GM12878 (cell line): ENCODE data around the gene IL34. TPM values are rescaled to one million over a fixed set of nuclear protein-coding genes. Genes with fewer than 3 reads are reported as not detected.

Experiments
- ATAC-seq: fragments of 200-7000 bp; cut with Tn5 transposase; 3 replicates; pipeline ENCODE4 v1.9.1; 2020; ENCODE audit warnings: mild to moderate bottlenecking, moderate library complexity
- BruUV-seq: library from RNA; stranded (reverse); fragments of 400-500 nt; replicated peaks from 2 replicates; lab custom pipeline; 2021; lab: Mats Ljungman, UMichigan
- CTCF ChIA-PET: fragments of 300-600 bp; sonication (Branson Sonifier 250); formaldehyde crosslinking; extraction: SDS; loops from one replicate; lab custom pipeline; 2021; ENCODE audit warnings: inconsistent platforms; lab: Yijun Ruan, JAX
- POLR2A ChIA-PET: fragments of 350-600 bp; formaldehyde crosslinking; extraction: SDS; loops from one replicate; lab custom pipeline; 2021; ENCODE audit warnings: inconsistent platforms; lab: Charles Lee
- RAD21 ChIA-PET: fragments of 300-600 bp; sonication (Branson Sonifier 250); formaldehyde crosslinking; loops from one replicate; lab custom pipeline; 2023; ENCODE audit warnings: antibody characterized with exemption; ENCODE audit not compliant: unreplicated experiment; lab: Charles Lee
- SMC1A ChIA-PET: fragments of 300-600 bp; sonication (Branson Sonifier 250); formaldehyde crosslinking; loops from one replicate; lab custom pipeline; 2023; ENCODE audit not compliant: unreplicated experiment, uncharacterized antibody; lab: Charles Lee
- DNase-seq: peaks from one replicate; pipeline ENCODE4 v3.0.0-alpha.2; 2011; ENCODE audit warnings: low read depth, low spot score
- FAIRE-seq: peaks from 3 replicates; lab custom pipeline; 2011; peaks lifted over from hg19 to GRCh38; lab: Jason Lieb, UNC
- H2AFZ ChIP-seq: 2 replicates; pipeline ENCODE4 v1.6.0; 2011; ENCODE audit warnings: low read depth, low read length, control low read depth; ENCODE audit not compliant: control insufficient read depth
- H3K27ac ChIP-seq: 2 replicates; pipeline ENCODE4 v1.5.1; 2011; ENCODE audit warnings: control low read depth; ENCODE audit not compliant: control insufficient read depth, insufficient read depth
- H3K27me3 ChIP-seq, 2 experiments: replicated peaks in 1 of 2; 2 replicates each; pipeline versions ENCODE4 v1.6.0 to v1.6.1; 2011; ENCODE audit warnings: low read length in 1 of 2; ENCODE audit not compliant: control insufficient read depth in 2 of 2, insufficient read depth in 2 of 2
- H3K36me3 ChIP-seq, 2 experiments: 2 replicates each; pipeline ENCODE4 v1.5.1; 2011; ENCODE audit warnings: low read length in 1 of 2; ENCODE audit not compliant: control insufficient read depth in 2 of 2, insufficient read depth in 2 of 2
- H3K4me1 ChIP-seq: 2 replicates; pipeline ENCODE4 v1.6.1; 2011; ENCODE audit warnings: mild to moderate bottlenecking, low read length, moderate library complexity, mixed read lengths; ENCODE audit not compliant: control insufficient read depth, insufficient read depth
- H3K4me2 ChIP-seq: 2 replicates; pipeline ENCODE4 v1.6.0; 2011; ENCODE audit warnings: control low read depth; ENCODE audit not compliant: control insufficient read depth, insufficient read depth
- H3K4me3 ChIP-seq: fragments of 200-600 bp; sonication (generic); 2 replicates; pipeline ENCODE4 v1.5.1; 2016
- H3K79me2 ChIP-seq: 2 replicates; pipeline ENCODE4 v1.6.0; 2011; ENCODE audit warnings: low read length; ENCODE audit not compliant: control insufficient read depth, insufficient read depth
- H3K9ac ChIP-seq: 2 replicates; pipeline ENCODE4 v1.8.0; 2011; ENCODE audit warnings: low read length, control low read depth, mixed read lengths; ENCODE audit not compliant: control insufficient read depth, insufficient read depth
- H3K9me3 ChIP-seq: replicated peaks from 3 replicates; pipeline ENCODE4 v1.5.1; 2011; ENCODE audit warnings: mild to moderate bottlenecking, low read length; ENCODE audit not compliant: control insufficient read depth, insufficient read depth
- H4K20me1 ChIP-seq: 2 replicates; pipeline ENCODE4 v1.6.0; 2011; ENCODE audit not compliant: control insufficient read depth, insufficient read depth
- CHD2 ChIP-seq: IDR thresholded peaks from 2 replicates; pipeline ENCODE4 v1.6.1; 2011; ENCODE audit warnings: low read depth, low read length, improper control_type of control experiment, borderline replicate concordance
- HDAC2 ChIP-seq: fragments of 200-600 bp; sonication (generic); IDR thresholded peaks from 2 replicates; pipeline ENCODE4 v1.6.1; 2017
- IKZF2 ChIP-seq, 2 experiments: fragments of 450-650 bp; IDR thresholded peaks; 2 replicates each; pipeline ENCODE4 v1.6.1; 2017; ENCODE audit warnings: mild to moderate bottlenecking in 2 of 2, moderate library complexity in 2 of 2
- IRF4 ChIP-seq: IDR thresholded peaks from 2 replicates; pipeline ENCODE4 v1.6.1; 2011; ENCODE audit warnings: low read depth, low read length
- NFYA ChIP-seq: IDR thresholded peaks from 2 replicates; pipeline ENCODE4 v1.6.1; 2011; ENCODE audit warnings: low read depth, mild to moderate bottlenecking, low read length, improper control_type of control experiment, borderline replicate concordance
- RAD51 ChIP-seq: fragments of 450-650 bp; IDR thresholded peaks from 2 replicates; pipeline ENCODE4 v1.6.1; 2016; ENCODE audit warnings: moderate library complexity, mild to moderate bottlenecking, inconsistent platforms
- RELA ChIP-seq: fragments of 450-650 bp; IDR thresholded peaks from 2 replicates; pipeline ENCODE4 v1.8.0; 2014; ENCODE audit warnings: borderline replicate concordance; ENCODE audit not compliant: partially characterized antibody
- TCF12 ChIP-seq: IDR thresholded peaks from 2 replicates; pipeline ENCODE4 v1.6.1; 2011; ENCODE audit warnings: low read depth, mild to moderate bottlenecking, low read length
- ZNF622 ChIP-seq: fragments of 450-650 bp; IDR thresholded peaks from 2 replicates; pipeline ENCODE4 v1.6.1; 2017; ENCODE audit warnings: mild to moderate bottlenecking, inconsistent platforms
- WGBS: methylation state at CpG from one replicate; pipeline ENCODE4 v1.1.6; 2016; ENCODE audit warnings: low lambda C conversion rate; ENCODE audit not compliant: insufficient replicate concordance, insufficient coverage; ENCODE audit errors: missing lambda C conversion rate; 5-methylcytosine and 5-hydroxymethylcytosine counted together
- in situ Hi-C: fragments of 300-500 bp; cut with MboI; formaldehyde crosslinking; loops from 9 replicates; pipeline ENCODE4 v1.14.3; 2018; ENCODE audit warnings: mixed read lengths
- intact Hi-C: fragments of 100-400 bp; cut with micrococcal nuclease; formaldehyde crosslinking; loops from one replicate; pipeline ENCODE4 v1.14.2; 2022; ENCODE audit not compliant: unreplicated experiment
- polyA plus RNA-seq, 11 experiments: library from polyadenylated mRNA; depleted of rRNA in 4 of 11; unstranded in 6 of 11; stranded (reverse) in 5 of 11; fragments of >200 nt; fragmentation: Nextera tagmentation in 4 of 11; fragmentation: Illumina TruSeq in 1 of 11; extraction: Ambion mirVana in 4 of 11; extraction: Trizol in 1 of 11; gene quantifications; 1 replicate in 1 of 11; 2 replicates in 10 of 11; pipeline versions ENCODE4 v1.2.1 to v1.2.3, GENCODE V29; 2011 to 2016; ENCODE audit warnings: inconsistent platforms in 2 of 11, missing spikeins in 2 of 11, low read depth in 1 of 11
- total RNA-seq, 4 experiments: library from RNA; depleted of rRNA in 3 of 4; stranded (reverse); fragments of >200 nt in 3 of 4; fragmentation: Illumina TruSeq in 1 of 4; extraction: Trizol in 1 of 4; gene quantifications; 2 replicates each; pipeline versions ENCODE4 v1.2.1 to v1.2.3, GENCODE V29; 2013 to 2021
- TF ChIP-seq, protein P1 (sequence below): IDR thresholded peaks from 2 replicates; pipeline ENCODE4 v1.6.1; 2011; ENCODE audit warnings: borderline replicate concordance, low read depth, mild to moderate bottlenecking, moderate library complexity, low read length; ENCODE audit not compliant: insufficient read depth, poor library complexity, severe bottlenecking
- TF ChIP-seq, protein P2 (sequence below): fragments of 450-650 bp; formaldehyde crosslinking; IDR thresholded peaks from 2 replicates; pipeline ENCODE4 v1.5.0; 2022; ENCODE audit warnings: mild to moderate bottlenecking, missing genetic modification characterization
- TF ChIP-seq, protein P3 (sequence below): fragments of 150-350 bp; IDR thresholded peaks from 2 replicates; pipeline ENCODE4 v1.6.1; 2016; ENCODE audit warnings: low read depth, low read length

IL34 gene
- total and polyA plus RNA-seq, 10 of the 15 experiments (the other 5 are each of a cell fraction or from before 2014, with no cell fraction given), result 0.27 to 0.40 TPM; not detected in 8

DNA sequence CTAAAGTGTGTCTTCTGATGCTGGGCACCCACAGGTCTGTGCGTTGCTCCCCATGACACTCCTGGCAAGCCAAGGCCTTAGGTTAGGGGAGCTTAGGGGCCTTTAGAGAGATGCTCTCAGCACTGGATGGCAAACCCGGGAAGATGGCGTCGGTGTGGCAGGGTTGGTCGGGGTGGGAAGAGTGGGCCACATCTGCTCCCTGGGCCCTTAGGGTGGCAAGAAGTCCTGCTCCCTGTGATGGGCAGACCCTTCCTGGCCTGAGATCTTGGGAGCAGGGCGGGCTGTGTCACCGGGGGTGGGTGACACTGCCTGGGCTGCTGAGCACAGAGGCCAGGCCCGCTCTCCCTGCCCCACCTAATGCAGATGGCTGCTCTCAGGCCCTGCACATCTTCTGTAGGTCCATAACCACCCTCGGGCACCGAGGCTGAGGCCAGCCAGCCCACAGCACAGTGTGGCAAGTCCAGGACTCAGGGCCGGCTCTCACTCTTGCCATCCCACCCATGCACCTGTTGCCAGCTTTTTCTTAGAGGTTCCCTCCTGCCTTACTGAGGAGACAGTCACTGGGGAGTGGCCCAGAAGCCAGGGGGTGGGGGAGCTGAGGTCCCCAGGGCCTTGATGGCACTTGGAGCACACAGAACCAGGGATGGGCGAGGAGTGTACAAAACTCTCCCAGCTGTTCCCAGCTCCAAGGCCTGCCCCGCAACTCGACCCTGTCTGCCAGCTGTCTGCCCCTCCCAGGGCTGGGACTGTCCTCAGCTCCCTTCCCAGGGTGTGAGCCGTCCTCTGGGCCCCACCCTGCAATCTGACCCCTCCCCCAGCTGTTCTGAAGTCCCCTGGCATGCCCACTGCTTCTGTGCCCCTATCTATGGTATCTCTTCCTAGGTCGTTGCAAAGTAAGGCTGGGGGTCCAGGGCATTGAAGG is 43.9 kb downstream of the IL34 start (continued):
- TF ChIP-seq, protein P1, sequence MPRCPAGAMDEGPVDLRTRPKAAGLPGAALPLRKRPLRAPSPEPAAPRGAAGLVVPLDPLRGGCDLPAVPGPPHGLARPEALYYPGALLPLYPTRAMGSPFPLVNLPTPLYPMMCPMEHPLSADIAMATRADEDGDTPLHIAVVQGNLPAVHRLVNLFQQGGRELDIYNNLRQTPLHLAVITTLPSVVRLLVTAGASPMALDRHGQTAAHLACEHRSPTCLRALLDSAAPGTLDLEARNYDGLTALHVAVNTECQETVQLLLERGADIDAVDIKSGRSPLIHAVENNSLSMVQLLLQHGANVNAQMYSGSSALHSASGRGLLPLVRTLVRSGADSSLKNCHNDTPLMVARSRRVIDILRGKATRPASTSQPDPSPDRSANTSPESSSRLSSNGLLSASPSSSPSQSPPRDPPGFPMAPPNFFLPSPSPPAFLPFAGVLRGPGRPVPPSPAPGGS, result no peak
- TF ChIP-seq IKZF2 (IDR thresholded peaks at IDR 0.05) (no peak), HDAC2 (no peak), IRF4 (no peak), NFYA (no peak), TCF12 (no peak)

DNA sequence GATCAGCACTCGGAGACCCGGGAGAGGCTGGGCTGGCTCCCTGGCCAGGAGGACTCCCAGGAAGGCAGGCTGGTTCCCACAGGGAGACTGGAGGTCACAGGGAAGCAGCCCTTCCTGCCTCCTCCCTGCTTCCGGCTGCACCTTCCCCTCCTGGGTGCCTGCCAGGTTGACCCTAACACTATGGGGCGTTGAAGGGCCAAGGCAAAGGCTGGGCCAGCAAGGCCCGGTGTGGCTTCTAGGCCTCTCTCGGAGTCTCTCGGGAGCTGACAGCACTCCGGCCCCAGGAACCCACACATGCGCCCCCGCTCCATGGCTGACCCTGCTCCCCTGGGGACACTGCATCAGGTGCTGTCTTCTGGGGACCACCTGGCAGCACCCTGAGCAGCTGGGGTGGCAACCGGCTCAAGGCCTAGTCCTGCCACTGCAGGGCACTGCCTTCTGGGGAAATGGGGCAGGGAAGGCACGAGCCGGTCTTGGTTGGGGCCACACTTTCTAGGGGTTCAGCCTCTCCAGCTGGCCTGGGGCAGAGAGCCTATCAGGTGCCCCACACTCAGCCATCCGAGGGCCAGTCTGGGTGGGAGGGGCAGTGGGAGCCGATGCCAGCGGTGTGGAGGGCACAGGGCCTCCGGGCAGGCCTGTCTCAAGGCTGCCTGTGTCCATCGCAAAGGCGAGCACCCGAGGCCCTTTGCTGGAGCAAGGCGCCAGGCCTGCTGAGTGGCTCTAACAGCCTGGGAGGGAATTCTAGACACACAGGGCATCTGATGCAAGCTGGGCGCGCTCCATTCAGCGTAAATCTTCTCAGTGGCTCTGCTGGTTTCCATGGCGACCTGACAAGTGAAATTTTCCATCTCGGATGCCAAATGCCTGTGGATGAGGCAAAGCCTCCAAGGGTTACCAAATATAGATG is 45.1 kb downstream of the IL34 start:
- no peak for FAIRE-seq
- CTCF ChIA-PET, result no interaction called here
- TF ChIP-seq CHD2 (no peak), RAD51 (no peak), RELA (no peak), ZNF622 (no peak)
- TF ChIP-seq, protein P2, sequence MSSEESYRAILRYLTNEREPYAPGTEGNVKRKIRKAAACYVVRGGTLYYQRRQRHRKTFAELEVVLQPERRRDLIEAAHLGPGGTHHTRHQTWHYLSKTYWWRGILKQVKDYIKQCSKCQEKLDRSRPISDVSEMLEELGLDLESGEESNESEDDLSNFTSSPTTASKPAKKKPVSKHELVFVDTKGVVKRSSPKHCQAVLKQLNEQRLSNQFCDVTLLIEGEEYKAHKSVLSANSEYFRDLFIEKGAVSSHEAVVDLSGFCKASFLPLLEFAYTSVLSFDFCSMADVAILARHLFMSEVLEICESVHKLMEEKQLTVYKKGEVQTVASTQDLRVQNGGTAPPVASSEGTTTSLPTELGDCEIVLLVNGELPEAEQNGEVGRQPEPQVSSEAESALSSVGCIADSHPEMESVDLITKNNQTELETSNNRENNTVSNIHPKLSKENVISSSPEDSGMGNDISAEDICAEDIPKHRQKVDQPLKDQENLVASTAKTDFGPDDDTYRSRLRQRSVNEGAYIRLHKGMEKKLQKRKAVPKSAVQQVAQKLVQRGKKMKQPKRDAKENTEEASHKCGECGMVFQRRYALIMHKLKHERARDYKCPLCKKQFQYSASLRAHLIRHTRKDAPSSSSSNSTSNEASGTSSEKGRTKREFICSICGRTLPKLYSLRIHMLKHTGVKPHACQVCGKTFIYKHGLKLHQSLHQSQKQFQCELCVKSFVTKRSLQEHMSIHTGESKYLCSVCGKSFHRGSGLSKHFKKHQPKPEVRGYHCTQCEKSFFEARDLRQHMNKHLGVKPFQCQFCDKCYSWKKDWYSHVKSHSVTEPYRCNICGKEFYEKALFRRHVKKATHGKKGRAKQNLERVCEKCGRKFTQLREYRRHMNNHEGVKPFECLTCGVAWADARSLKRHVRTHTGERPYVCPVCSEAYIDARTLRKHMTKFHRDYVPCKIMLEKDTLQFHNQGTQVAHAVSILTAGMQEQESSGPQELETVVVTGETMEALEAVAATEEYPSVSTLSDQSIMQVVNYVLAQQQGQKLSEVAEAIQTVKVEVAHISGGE (CRISPR knock-in tag), result no peak
- TF ChIP-seq, protein P3, sequence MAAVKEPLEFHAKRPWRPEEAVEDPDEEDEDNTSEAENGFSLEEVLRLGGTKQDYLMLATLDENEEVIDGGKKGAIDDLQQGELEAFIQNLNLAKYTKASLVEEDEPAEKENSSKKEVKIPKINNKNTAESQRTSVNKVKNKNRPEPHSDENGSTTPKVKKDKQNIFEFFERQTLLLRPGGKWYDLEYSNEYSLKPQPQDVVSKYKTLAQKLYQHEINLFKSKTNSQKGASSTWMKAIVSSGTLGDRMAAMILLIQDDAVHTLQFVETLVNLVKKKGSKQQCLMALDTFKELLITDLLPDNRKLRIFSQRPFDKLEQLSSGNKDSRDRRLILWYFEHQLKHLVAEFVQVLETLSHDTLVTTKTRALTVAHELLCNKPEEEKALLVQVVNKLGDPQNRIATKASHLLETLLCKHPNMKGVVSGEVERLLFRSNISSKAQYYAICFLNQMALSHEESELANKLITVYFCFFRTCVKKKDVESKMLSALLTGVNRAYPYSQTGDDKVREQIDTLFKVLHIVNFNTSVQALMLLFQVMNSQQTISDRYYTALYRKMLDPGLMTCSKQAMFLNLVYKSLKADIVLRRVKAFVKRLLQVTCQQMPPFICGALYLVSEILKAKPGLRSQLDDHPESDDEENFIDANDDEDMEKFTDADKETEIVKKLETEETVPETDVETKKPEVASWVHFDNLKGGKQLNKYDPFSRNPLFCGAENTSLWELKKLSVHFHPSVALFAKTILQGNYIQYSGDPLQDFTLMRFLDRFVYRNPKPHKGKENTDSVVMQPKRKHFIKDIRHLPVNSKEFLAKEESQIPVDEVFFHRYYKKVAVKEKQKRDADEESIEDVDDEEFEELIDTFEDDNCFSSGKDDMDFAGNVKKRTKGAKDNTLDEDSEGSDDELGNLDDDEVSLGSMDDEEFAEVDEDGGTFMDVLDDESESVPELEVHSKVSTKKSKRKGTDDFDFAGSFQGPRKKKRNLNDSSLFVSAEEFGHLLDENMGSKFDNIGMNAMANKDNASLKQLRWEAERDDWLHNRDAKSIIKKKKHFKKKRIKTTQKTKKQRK, result no peak

More for the DNA sequence above, 45.1 kb downstream of the IL34 start:
- H3K4me2 ChIP-seq, result no peak overlapping the region
- no peak overlapping the region for H3K4me3 ChIP-seq
- ChIA-PET RAD21 (no interaction called here), SMC1A (no interaction called here), POLR2A (no interaction called here)
- in situ Hi-C loops (no loop called here), intact Hi-C loops (no loop called here)
- H3K9me3 ChIP-seq, result no peaks in the 10 kb centered on the region
- no peak overlapping the region for H2AFZ ChIP-seq
- no peak overlapping the region for H3K27ac ChIP-seq
- H3K36me3 ChIP-seq, result peaks cover 0 to 2% of the 10 kb centered on the region in 2 experiments; a peak in 2 of 4 replicates
- no peaks in the 10 kb centered on the region for H3K27me3 ChIP-seq
- ATAC-seq (no peak), DNase-seq (no peak)
- WGBS, result 84% methylated on average over 26 of the region's 26 CpGs
- no peaks in the 10 kb centered on the region for H3K79me2 ChIP-seq
- no peak overlapping the region for H3K9ac ChIP-seq
- no peaks in the 10 kb centered on the region for H3K4me1 ChIP-seq
- H4K20me1 ChIP-seq, result no peaks in the 10 kb centered on the region
- BruUV-seq, result no TSS peak
